A549 (cell line): ENCODE results near the gene CITED2.

ENCODE experiments used
- CEBPB ChIP-seq, 2 experiments: fragments of >200 bp in 1 of 2; sonication (Bioruptor Twin) in 1 of 2; formaldehyde crosslinking in 1 of 2; IDR thresholded peaks; 2 replicates each; pipeline ENCODE4 v1.6.1; 2012 to 2016
- CTCF ChIP-seq: fragments of >200 bp; sonication (Bioruptor Twin); formaldehyde crosslinking; IDR thresholded peaks from 3 replicates; pipeline ENCODE4 v1.5.1; 2016
- JUNB ChIP-seq: fragments of >200 bp; sonication (Bioruptor Twin); formaldehyde crosslinking; IDR thresholded peaks from 2 replicates; pipeline ENCODE4 v1.6.1; 2016
- KDM5A ChIP-seq: fragments of 200-600 bp; sonication (generic); IDR thresholded peaks from 2 replicates; pipeline ENCODE4 v1.6.1; 2016; ENCODE audit warnings: antibody characterized with exemption, mild to moderate bottlenecking
- MAFK ChIP-seq: fragments of 450-650 bp; IDR thresholded peaks from 2 replicates; pipeline ENCODE4 v1.6.1; 2014; ENCODE audit not compliant: partially characterized antibody
- MAZ ChIP-seq: fragments of 150-350 bp; IDR thresholded peaks from 2 replicates; pipeline ENCODE4 v1.6.1; 2014; ENCODE audit warnings: antibody characterized with exemption, low read depth, low read length, borderline replicate concordance
- POLR2A ChIP-seq: IDR thresholded peaks from 2 replicates; pipeline ENCODE4 v1.6.1; 2012; ENCODE audit warnings: mild to moderate bottlenecking, low read length

GRCh38 chr6:139392794-139393193, 18.3 kb upstream of the CITED2 start:
- no peak for TF ChIP-seq CTCF
- TF ChIP-seq MAZ: no peak
- TF ChIP-seq POLR2A: no peak
- no peak for TF ChIP-seq JUNB
- TF ChIP-seq KDM5A: no peak
- TF ChIP-seq MAFK: no peak
- TF ChIP-seq CEBPB (IDR thresholded peaks at IDR 0.05): no peak
